ENCODE measurements around the gene IL18. TPM values are rescaled to one million over a fixed set of nuclear protein-coding genes. Genes with fewer than 3 reads are reported as not detected.
"Not testable (repeated sequence)": the region's sequence is repeated elsewhere in the genome, so short reads cannot be mapped to it uniquely, and the experiment has no call there.

The IL18 gene
- total and polyA plus RNA-seq, 9 of the 15 experiments (the other 6 are each of a cell fraction or from before 2014, with no cell fraction given): 4.1 to 10.0 (median 6.1) TPM

GRCh38 chr11:112162200-112162599, 1.7 kb downstream of the IL18 start:
- H3K9ac ChIP-seq (ENCODE audit: insufficient read depth in 1 of 2, low read depth in 2 of 2, low read length in 2 of 2); POLR2A ChIA-PET; intact Hi-C loops (cut with micrococcal nuclease); H3K79me2 ChIP-seq (ENCODE audit: control insufficient read depth, insufficient read depth, low read length); H3K27me3 ChIP-seq (ENCODE audit: control insufficient read depth in 2 of 2, insufficient read depth in 2 of 2, low read length in 2 of 2); H2AFZ ChIP-seq (ENCODE audit: low read depth, low read length); H3K4me3 ChIP-seq; H3K9me1 ChIP-seq (ENCODE audit: control insufficient read depth, insufficient read depth, low read length); H3K27ac ChIP-seq (ENCODE audit: extremely low read depth, low read depth, low read length); CTCF ChIA-PET (ENCODE audit: low intra/inter-chr PET ratio); H4K20me1 ChIP-seq (replicated peaks; ENCODE audit: control insufficient read depth, insufficient read depth, low read length); BruUV-seq (replicated peaks); FAIRE-seq; in situ Hi-C loops (cut with MboI); H3K4me2 ChIP-seq (ENCODE audit: insufficient read depth, low read length); H3K36me3 ChIP-seq (ENCODE audit: control insufficient read depth, insufficient read depth, low read length); H3K4me1 ChIP-seq (replicated peaks in 1 of 2; ENCODE audit: control insufficient read depth in 2 of 2, insufficient read depth in 2 of 2, low read length in 2 of 2); H3K9me3 ChIP-seq (replicated peaks; ENCODE audit: control insufficient read depth, insufficient read depth, low read depth, low read length): not testable (repeated sequence)
- DNase-seq (ENCODE audit: extremely low read depth in 1 of 4, low spot score in 3 of 4) (peak in 1 of 4 experiments; percentile 31), ATAC-seq (peak; percentile 61)
- 22% methylated on average over 1 of the region's 1 CpG for WGBS (ENCODE audit: insufficient coverage, low coverage, missing lambda C conversion rate)
- TF ChIP-seq ZNF384 (IDR thresholded peaks at IDR 0.05; ENCODE audit: low read depth, low read length) (0 out of 2 replicates have a peak, but pooled peaks have one; percentile 4), CREB3 (tag; conservative IDR thresholded peaks at IDR 0.05; ENCODE audit: low read depth) (0 out of 2 replicates have a peak, but pooled peaks have one; percentile 49), ZNF316 (IDR thresholded peaks at IDR 0.05) (peak; percentile 60), NFE2 (IDR thresholded peaks at IDR 0.05; ENCODE audit: low read depth) (peak; percentile 56; the same call in 1 of the 2 replicates), PRDM10 (IDR thresholded peaks at IDR 0.05; ENCODE audit: partially characterized antibody) (peak; percentile 46), C11orf30 (IDR thresholded peaks at IDR 0.05; ENCODE audit: low read depth) (peak; percentile 42; the same call in 1 of the 2 replicates), MAFG (tag; conservative IDR thresholded peaks at IDR 0.05) (peak; percentile 63)
